Measurements from ENCODE around the gene GH1. TPM values are rescaled to one million over a fixed set of nuclear protein-coding genes. Genes with fewer than 3 reads are reported as not detected.

GH1 gene
- total RNA-seq: not detected in 2 replicates

GRCh38 chr17:63918789-63919305 is at the start of gene GH1:
Gene GH1 (minus strand): TSS chr17:63918839. CDS start chr17:63918776, 63 bp downstream.

GRCh38 chr17:63931981-63932561 is 13.4 kb upstream of the GH1 start, which contains the start of gene CD79B:
Gene CD79B (minus strand): TSS chr17:63932331. CDS start chr17:63932261, 70 bp downstream.

GRCh38 chr17:63911041-63911635 is 7.5 kb downstream of the GH1 start, which contains the start of gene CSHL1:
Gene CSHL1 (minus strand): TSS chr17:63911258. CDS start chr17:63911196, 62 bp downstream.

GRCh38 chr17:63896524-63897354 is 21.9 kb downstream of the GH1 start, which contains the start of gene CSH1:
Gene CSH1 (minus strand): TSS chr17:63896574. CDS start chr17:63896511, 63 bp downstream.

GRCh38 chr17:63881935-63882601 is 36.6 kb downstream of the GH1 start, which contains the start of gene GH2:
Gene GH2 (minus strand): TSS chr17:63881944. CDS start chr17:63881801, 143 bp downstream.

GRCh38 chr17:63873577-63873976 is 45.1 kb downstream of the GH1 start, which contains the start of gene CSH2:
Gene CSH2 (minus strand): TSS chr17:63873677. CDS start chr17:63873614, 63 bp downstream.

Other genes with a start within 250 kb of the GH1 start
- 19.3 and 28.1 TPM in 2 replicates for gene LIMD2, start 218.7 kb downstream of the GH1 start, total RNA-seq
- gene STRADA, start 177.0 kb downstream of the GH1 start, total RNA-seq: 22.4 and 26.8 TPM in 2 replicates
- 116 and 130 TPM in 2 replicates for gene CCDC47, start 145.2 kb downstream of the GH1 start, total RNA-seq
- 56.3 and 57.5 TPM in 2 replicates for gene DDX42, start 144.7 kb downstream of the GH1 start, total RNA-seq
- 78.1 and 83.1 TPM in 2 replicates for gene PSMC5, start 91.4 kb downstream of the GH1 start, total RNA-seq
- 54.8 and 59.6 TPM in 2 replicates for gene FTSJ3, start 91.2 kb downstream of the GH1 start, total RNA-seq
- gene SMARCD2, start 76.2 kb downstream of the GH1 start, total RNA-seq: 46.7 and 60.8 TPM in 2 replicates
- gene CSH2, start 45.2 kb downstream of the GH1 start, total RNA-seq: not detected in 2 replicates
- not detected in 2 replicates for gene GH2, start 36.9 kb downstream of the GH1 start, total RNA-seq
- gene CSH1, start 22.3 kb downstream of the GH1 start, total RNA-seq: not detected in 2 replicates
- not detected in 2 replicates for gene CSHL1, start 7.6 kb downstream of the GH1 start, total RNA-seq
- gene CD79B, start 13.5 kb upstream of the GH1 start, total RNA-seq: 0.22 and 0.43 TPM in 2 replicates
- under 0.01 TPM in 2 replicates for gene SCN4A, start 54.1 kb upstream of the GH1 start, total RNA-seq
- gene PRR29, start 79.5 kb upstream of the GH1 start, total RNA-seq: 0.54 and 0.60 TPM in 2 replicates
- 99.0 and 162 TPM in 2 replicates for gene ICAM2, start 101.8 kb upstream of the GH1 start, total RNA-seq
- gene ERN1, start 211.3 kb upstream of the GH1 start, total RNA-seq: 13.5 and 14.5 TPM in 2 replicates

All from dermis lymphatic vessel endothelial cell (primary cell).